ENCODE results near the gene ZMIZ1. TPM values are rescaled to one million over a fixed set of nuclear protein-coding genes. Genes with fewer than 3 reads are reported as not detected.

The ZMIZ1 gene
- total RNA-seq, 6 experiments from 2014 or later: 38.6 to 60.3 (median 51.2) TPM

DNA sequence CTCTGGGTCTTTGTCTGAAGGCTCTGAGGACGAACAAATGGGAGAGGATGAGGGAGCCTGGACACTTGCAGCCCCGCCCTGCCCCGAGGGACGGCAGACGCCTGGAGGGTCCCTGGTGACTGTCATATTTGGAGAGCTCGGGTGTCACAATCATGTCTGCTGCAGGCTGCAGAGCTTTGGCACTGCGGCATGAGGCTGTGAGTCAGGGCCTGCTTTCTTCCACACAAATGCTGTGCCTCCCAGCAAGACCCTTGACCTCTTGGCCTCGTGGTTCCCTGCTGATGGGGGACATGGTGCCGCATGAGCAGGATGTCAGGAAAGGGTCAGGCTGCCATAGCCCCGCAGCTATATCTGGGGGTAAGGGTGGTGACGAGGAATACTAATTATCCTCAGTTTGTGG lies 213.6 kb downstream of the ZMIZ1 start:
- Mint-ChIP-seq H3K4me1 (ENCODE audit: low read depth) (peaks cover 49% of the 10 kb centered on the region), H3K27me3 (ENCODE audit: insufficient read depth) (peaks cover 5% of the 10 kb centered on the region), H3K4me3 (no peak overlapping the region), H3K36me3 (ENCODE audit: low read depth) (peaks cover 27% of the 10 kb centered on the region), H3K9me3 (no peaks in the 10 kb centered on the region), H3K27ac (no peak overlapping the region)
- DNase-seq: no peak
- TF ChIP-seq, protein P1, sequence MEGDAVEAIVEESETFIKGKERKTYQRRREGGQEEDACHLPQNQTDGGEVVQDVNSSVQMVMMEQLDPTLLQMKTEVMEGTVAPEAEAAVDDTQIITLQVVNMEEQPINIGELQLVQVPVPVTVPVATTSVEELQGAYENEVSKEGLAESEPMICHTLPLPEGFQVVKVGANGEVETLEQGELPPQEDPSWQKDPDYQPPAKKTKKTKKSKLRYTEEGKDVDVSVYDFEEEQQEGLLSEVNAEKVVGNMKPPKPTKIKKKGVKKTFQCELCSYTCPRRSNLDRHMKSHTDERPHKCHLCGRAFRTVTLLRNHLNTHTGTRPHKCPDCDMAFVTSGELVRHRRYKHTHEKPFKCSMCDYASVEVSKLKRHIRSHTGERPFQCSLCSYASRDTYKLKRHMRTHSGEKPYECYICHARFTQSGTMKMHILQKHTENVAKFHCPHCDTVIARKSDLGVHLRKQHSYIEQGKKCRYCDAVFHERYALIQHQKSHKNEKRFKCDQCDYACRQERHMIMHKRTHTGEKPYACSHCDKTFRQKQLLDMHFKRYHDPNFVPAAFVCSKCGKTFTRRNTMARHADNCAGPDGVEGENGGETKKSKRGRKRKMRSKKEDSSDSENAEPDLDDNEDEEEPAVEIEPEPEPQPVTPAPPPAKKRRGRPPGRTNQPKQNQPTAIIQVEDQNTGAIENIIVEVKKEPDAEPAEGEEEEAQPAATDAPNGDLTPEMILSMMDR (IDR thresholded peaks at IDR 0.05): no peak

DNA sequence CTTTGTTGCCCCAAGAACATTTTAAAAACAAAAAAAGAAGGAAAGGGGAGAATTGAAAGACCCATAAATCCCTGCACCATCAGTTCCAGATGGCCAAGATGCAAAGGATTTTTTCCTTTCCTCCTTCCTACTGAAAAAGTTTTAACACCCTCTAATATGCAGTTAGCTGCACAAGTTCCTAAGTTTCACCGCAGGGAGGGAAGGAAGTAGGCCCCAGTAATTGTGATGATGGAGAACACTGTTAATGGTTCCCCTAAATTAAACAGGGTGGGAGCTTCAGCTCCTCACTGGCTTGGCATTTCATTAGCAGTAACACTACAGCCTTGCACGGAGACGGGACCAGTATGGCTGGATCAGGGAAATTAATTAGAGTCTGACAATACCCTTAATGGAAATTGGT lies 214.8 kb downstream of the ZMIZ1 start:
- no peak for DNase-seq
- no peak overlapping the region for H3K4me3 Mint-ChIP-seq
- no peaks in the 10 kb centered on the region for H3K9me3 Mint-ChIP-seq
- TF ChIP-seq, protein P1 (IDR thresholded peaks at IDR 0.05): no peak
- H3K27me3 Mint-ChIP-seq (ENCODE audit: insufficient read depth): peaks cover 5% of the 10 kb centered on the region
- H3K36me3 Mint-ChIP-seq (ENCODE audit: low read depth): peaks cover 32% of the 10 kb centered on the region
- peaks cover 49% of the 10 kb centered on the region for H3K4me1 Mint-ChIP-seq (ENCODE audit: low read depth)
- peak overlapping the region; percentile 26; the same call in 1 of the 2 replicates for H3K27ac Mint-ChIP-seq

DNA sequence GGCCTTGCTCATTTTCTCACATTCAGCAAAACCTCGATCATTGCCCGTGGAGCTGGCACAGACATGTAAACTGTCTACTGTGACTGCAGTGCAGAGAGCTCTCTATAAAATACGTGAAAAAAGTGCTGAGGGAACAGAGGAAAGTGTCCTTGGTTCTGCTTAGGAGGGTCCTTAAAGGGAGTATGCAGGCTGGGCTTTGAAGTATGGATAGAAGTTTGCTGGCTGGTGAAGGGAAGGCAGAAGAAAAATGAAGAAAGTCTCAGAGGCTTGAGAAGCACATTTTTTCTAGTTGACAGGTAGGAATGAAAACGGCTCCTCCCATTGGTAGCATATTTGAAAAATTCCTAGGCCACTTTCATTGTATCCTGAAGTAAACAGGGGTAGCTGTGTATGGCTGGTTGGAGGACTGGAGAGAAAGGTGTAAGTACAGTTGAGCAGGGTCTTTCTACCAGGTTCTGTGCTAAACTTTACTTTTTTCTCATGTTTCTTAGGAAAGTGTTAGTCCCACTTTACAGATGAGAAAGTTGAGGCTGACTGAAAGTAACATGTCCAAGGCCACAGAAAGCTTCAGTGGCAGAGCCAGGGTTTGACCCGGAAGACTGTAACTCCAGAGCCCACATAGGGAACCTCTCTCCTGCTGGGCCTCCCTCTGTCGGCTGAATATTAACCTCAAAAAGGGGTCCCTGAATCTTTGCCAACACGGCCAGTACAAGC lies 215.5 kb downstream of the ZMIZ1 start:
- Mint-ChIP-seq H3K27me3 (ENCODE audit: insufficient read depth) (peaks cover 5% of the 10 kb centered on the region), H3K4me3 (no peak overlapping the region), H3K36me3 (ENCODE audit: low read depth) (peaks cover 32% of the 10 kb centered on the region), H3K27ac (peak overlapping the region; percentile 1; the same call in 1 of the 2 replicates), H3K4me1 (ENCODE audit: low read depth) (peaks cover 49% of the 10 kb centered on the region), H3K9me3 (no peaks in the 10 kb centered on the region)
- TF ChIP-seq, protein P1 (IDR thresholded peaks at IDR 0.05): no peak
- DNase-seq: no peak

DNA sequence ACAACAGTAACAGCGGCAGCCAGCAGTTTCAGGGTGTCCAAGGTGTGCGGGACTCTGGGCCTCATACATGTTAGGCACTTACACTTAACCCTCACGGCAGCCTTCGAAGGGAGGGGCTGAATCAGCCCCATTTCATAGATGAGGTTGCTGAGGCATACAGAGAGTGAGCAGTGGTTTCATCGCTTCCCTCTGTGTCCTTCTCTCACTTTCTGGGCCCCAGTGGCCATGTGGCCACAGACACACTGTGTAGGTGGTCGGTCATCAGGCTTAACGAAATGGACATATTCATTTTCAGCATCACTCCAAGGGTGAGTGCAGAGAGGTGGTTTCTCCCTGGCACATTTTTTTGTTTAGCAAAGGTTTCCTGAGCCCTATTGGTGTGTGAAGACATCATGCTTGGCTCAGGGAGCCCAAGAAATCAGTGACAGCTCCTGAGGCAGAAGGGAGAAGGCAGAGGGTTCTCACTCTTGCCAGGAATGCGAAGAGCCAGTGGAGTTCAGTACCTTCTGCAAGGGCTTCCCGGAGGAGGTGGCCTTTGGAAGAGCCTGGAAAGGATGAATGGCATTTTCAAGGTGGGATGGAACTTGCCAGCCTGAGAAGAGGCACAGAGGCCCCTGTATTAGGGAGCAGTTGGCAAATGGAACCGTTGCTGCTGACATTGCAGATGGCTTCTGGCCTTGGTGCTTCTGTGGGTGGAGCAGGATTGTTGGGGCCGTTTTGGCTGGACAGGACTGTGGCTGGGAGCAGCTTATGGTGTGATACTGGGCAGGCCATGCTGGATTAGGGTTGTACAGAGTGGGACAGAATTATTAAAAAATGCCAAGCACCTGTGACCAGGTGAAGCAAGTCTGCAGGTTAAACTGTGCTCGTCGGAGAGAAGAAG lies 216.8 kb downstream of the ZMIZ1 start:
- peak overlapping the region; percentile 33 for H3K27ac Mint-ChIP-seq
- H3K9me3 Mint-ChIP-seq: no peaks in the 10 kb centered on the region
- H3K4me1 Mint-ChIP-seq (ENCODE audit: low read depth): peaks cover 47% of the 10 kb centered on the region
- H3K4me3 Mint-ChIP-seq: no peak overlapping the region
- peaks cover 7% of the 10 kb centered on the region for H3K27me3 Mint-ChIP-seq (ENCODE audit: insufficient read depth)
- DNase-seq: no peak
- H3K36me3 Mint-ChIP-seq (ENCODE audit: low read depth): peaks cover 31% of the 10 kb centered on the region
- TF ChIP-seq, protein P1 (IDR thresholded peaks at IDR 0.05): no peak

DNA sequence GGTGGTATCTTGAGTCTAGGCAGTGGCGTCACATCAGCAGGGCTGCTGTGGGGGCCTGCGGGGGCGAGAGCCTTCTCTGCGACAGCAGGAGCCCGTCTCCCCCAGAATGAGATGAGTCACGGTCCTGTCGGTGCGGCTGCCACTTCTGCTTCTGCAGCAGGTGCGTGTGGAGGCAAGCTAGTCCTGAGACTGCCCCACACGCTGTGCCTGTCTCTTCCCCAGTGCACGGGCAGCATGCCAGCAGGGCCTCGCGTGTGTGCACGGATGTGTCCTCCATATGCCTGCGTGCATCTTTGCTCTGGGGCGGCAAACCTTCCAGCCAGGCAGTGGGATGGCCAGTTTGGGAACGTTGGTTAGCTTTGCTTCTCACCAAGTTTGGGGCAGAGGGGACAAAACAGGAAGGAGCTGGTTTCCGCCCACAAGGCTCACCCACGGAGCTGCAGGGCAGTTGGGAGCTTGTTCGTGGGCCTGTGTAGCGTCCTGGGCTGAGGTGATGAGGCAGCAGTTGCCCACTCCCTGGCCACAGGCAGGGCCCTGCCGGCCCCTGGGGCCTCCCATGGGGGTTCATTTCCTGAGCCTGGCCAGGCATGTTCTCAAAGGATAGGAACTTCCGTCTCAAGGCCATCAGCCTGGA lies 217.7 kb downstream of the ZMIZ1 start:
- Mint-ChIP-seq H3K27ac (no peak overlapping the region), H3K4me1 (ENCODE audit: low read depth) (peaks cover 41% of the 10 kb centered on the region), H3K9me3 (no peaks in the 10 kb centered on the region)

More for the DNA sequence above, 217.7 kb downstream of the ZMIZ1 start:
- no peak for DNase-seq
- H3K4me3 Mint-ChIP-seq: no peak overlapping the region
- TF ChIP-seq, protein P1 (IDR thresholded peaks at IDR 0.05): no peak
- peaks cover 24% of the 10 kb centered on the region for H3K36me3 Mint-ChIP-seq (ENCODE audit: low read depth)
- peaks cover 8% of the 10 kb centered on the region for H3K27me3 Mint-ChIP-seq (ENCODE audit: insufficient read depth)

Data from HFFc6 (cell line).